ENCODE results near the gene SSBP3. TPM values are rescaled to one million over a fixed set of nuclear protein-coding genes. Genes with fewer than 3 reads are reported as not detected.
A peak's percentile ranks its signal among the peaks of the same experiment; 100 is the strongest.

SSBP3 gene
- total and polyA plus RNA-seq, 2 of the 13 experiments (the other 11 are each of a cell fraction or from before 2014, with no cell fraction given), result 8.5 to 17.6 TPM

- Histone ChIP-seq H3K9me3 (ENCODE audit: low read length) (no peaks in the 10 kb centered on the region), H3K4me3 (replicated peaks in 1 of 3; ENCODE audit: insufficient read depth in 1 of 3, low read depth in 2 of 3, low read length in 3 of 3) (no peak overlapping the region), H3K9ac (ENCODE audit: insufficient read depth, low read depth, low read length) (no peak overlapping the region), H2AFZ (ENCODE audit: low read length) (no peak overlapping the region), H3K27me3 (ENCODE audit: control insufficient read depth in 1 of 2, insufficient read depth in 2 of 2, low read length in 2 of 2) (no peaks in the 10 kb centered on the region), H3K79me2 (ENCODE audit: insufficient read depth, low read length) (no peaks in the 10 kb centered on the region), H4K20me1 (ENCODE audit: insufficient read depth, low read length) (no peaks in the 10 kb centered on the region), H3K27ac (ENCODE audit: extremely low read length, insufficient read depth, low read length) (no peak overlapping the region), H3K4me2 (ENCODE audit: low read depth, low read length) (no peak overlapping the region), H3K4me1 (ENCODE audit: insufficient read depth, low read length) (peaks cover 27% of the 10 kb centered on the region), H3K36me3 (replicated peaks in 1 of 2; ENCODE audit: control insufficient read depth in 1 of 2, insufficient read depth in 2 of 2, low read length in 2 of 2) (peaks cover 21 to 44% of the 10 kb centered on the region in 2 experiments; a peak in 4 of 5 replicates)
- BruUV-seq (replicated peaks), result no TSS peak
- FAIRE-seq, result no peak
- ChIA-PET CTCF (ENCODE audit: low intra/inter-chr PET ratio, low total read pairs) (no interaction called here), POLR2A (interaction anchor here (2.0 kb wide), 1 partner anchor 22 kb away, joined by 8 read pairs; the partner anchor contains the start of genes CYB5RL and MRPL37)
- intact Hi-C loops (cut with micrococcal nuclease; ENCODE audit: unreplicated experiment), result no loop called here
- peak; percentile 19 for ATAC-seq
- WGBS (ENCODE audit: low lambda C conversion rate), result 95% methylated on average over 4 of the region's 7 CpGs
- in situ Hi-C loops (cut with HindIII; ENCODE audit: extremely low pct_ligation_motif_present, low pct_unique_long_range_greater_than_20kb), result no loop called here
- TF ChIP-seq NRL (CRISPR knock-in tag; IDR thresholded peaks at IDR 0.05; ENCODE audit: borderline replicate concordance), result peak; percentile 31; the same call in 1 of the 2 replicates
- peak; percentile 48 for TF ChIP-seq AGO2 (optimal IDR thresholded peaks at IDR 0.05; ENCODE audit: low read depth, low read length)
- TF ChIP-seq RAD51 (IDR thresholded peaks at IDR 0.05; ENCODE audit: borderline replicate concordance), result no peak
- DNase-seq (ENCODE audit: low spot score), result no peak
Measured at GRCh38 chr1:54221867-54222484, 184.2 kb downstream of the SSBP3 start.

GRCh38 chr1:54221113-54221834 lies 184.9 kb downstream of the SSBP3 start:
- POLR2A ChIA-PET, result interaction anchor here (1.4 to 2.0 kb wide), 2 partner anchors 21 kb away, joined by 7 to 8 read pairs; partner anchors contain the start of genes CYB5RL and MRPL37

More at GRCh38 chr1:54221113-54221834, 184.9 kb downstream of the SSBP3 start:
- 97% methylated on average over 12 of the region's 12 CpGs for WGBS (ENCODE audit: low lambda C conversion rate)
- no peak overlapping the region for H3K4me2 ChIP-seq (ENCODE audit: low read depth, low read length)
- H3K27ac ChIP-seq (ENCODE audit: extremely low read length, insufficient read depth, low read length), result no peak overlapping the region
- no peaks in the 10 kb centered on the region for H3K79me2 ChIP-seq (ENCODE audit: insufficient read depth, low read length)
- BruUV-seq (replicated peaks), result no TSS peak
- no peaks in the 10 kb centered on the region for H3K9me3 ChIP-seq (ENCODE audit: low read length)
- intact Hi-C loops (cut with micrococcal nuclease; ENCODE audit: unreplicated experiment), result no loop called here
- FAIRE-seq (no peak), ATAC-seq (no peak; the same call in 2 of the 3 replicates), DNase-seq (ENCODE audit: low spot score) (no peak)
- no peaks in the 10 kb centered on the region for H3K27me3 ChIP-seq (ENCODE audit: control insufficient read depth in 1 of 2, insufficient read depth in 2 of 2, low read length in 2 of 2)
- peaks cover 27% of the 10 kb centered on the region for H3K4me1 ChIP-seq (ENCODE audit: insufficient read depth, low read length)
- H2AFZ ChIP-seq (ENCODE audit: low read length), result no peak overlapping the region
- peak; percentile 43 for TF ChIP-seq MNT (IDR thresholded peaks at IDR 0.05)
- TF ChIP-seq THYN1 (CRISPR knock-in tag; IDR thresholded peaks at IDR 0.05; ENCODE audit: borderline replicate concordance, low read depth), result no peak
- no peak overlapping the region for H3K9ac ChIP-seq (ENCODE audit: insufficient read depth, low read depth, low read length)
- in situ Hi-C loops (cut with HindIII; ENCODE audit: extremely low pct_ligation_motif_present, low pct_unique_long_range_greater_than_20kb), result no loop called here
- H3K4me3 ChIP-seq (replicated peaks in 1 of 3; ENCODE audit: insufficient read depth in 1 of 3, low read depth in 2 of 3, low read length in 3 of 3), result no peak overlapping the region
- CTCF ChIA-PET (ENCODE audit: low intra/inter-chr PET ratio, low total read pairs), result no interaction called here
- H4K20me1 ChIP-seq (ENCODE audit: insufficient read depth, low read length), result no peaks in the 10 kb centered on the region
- H3K36me3 ChIP-seq (replicated peaks in 1 of 2; ENCODE audit: control insufficient read depth in 1 of 2, insufficient read depth in 2 of 2, low read length in 2 of 2), result peaks cover 26 to 51% of the 10 kb centered on the region in 2 experiments; a peak in 4 of 5 replicates
